GM21528 (cell line): ENCODE results near the gene VAV1.

Experiments
- ATAC-seq: cut with Tn5 transposase; IDR thresholded peaks from one replicate; pipeline ENCODE4 v1.9.1; 2021; ENCODE audit warnings: mild to moderate bottlenecking, moderate library complexity; ENCODE audit not compliant: unreplicated experiment, low FRiP score

Gene VAV1

DNA sequence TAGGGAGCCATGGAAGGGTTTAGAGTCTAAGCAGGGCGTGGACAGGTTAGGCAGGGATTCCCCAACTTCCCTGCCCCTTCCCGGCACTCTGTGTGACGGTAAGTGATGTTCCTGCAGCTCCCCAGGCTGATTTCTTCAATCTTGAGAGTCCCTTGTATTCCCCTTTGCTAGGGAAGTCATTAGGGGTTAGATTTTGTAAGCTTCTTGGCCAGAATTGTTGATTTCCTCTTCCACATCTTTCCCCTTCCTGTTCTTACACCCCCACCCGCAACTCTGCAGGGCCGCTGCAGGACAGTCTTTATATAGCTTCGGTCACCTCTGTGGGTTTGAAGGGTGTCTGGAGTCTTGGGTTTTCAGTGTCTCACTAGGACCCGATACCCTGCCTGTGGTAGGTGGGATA, 104.2 kb downstream of the VAV1 start:
- ATAC-seq: no peak

- ATAC-seq: no peak
Measured at GRCh38 chr19:6877766-6878165, 105.3 kb downstream of the VAV1 start.

DNA sequence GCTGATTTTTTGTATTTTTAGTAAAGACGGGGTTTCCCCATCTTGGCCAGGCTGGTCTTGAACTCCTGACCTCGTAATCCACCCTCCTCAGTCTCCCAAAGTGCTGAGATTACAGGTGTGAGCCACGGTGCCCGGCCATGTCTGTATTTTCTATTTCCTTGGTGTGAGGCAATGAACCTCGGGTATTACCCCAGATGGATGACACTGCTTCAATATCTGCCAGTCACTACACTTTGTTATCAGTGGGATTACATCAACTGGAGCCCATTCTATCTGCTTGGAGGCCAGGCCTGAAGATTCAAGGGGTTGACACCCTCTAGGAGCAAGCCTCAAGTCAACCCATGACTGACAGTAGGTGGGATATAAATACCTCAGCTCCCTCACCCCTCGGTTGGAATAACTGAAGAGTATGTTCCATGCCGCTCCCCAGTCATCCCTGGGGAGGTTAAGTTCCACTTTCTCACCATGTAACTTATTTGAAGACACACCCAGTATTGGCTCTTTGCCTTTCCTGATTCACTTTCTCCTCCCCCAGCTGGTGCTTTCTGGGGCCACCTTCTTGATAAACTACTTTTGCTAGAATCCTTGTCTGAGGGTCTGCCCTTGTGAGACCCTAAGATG, 113.9 kb downstream of the VAV1 start:
- ATAC-seq: no peak

DNA sequence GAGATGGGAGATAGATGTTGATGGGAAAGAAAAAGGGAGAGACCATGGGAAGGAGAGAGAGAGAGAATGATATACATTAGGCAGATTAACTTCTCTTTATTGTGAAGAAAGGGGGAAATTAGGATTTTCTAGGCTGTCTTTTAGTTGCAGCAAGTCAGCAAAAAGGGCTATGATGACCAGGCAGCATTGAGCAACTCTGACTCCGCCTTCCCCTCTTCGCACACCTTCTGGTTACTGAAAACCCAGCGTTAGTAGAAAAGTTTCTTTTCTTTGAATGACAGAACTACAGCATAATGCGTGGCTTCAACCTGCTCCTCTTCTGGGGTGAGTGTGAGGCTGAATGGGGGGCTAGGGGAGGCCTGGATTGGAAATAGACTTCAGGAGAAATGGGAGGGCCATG, 114.8 kb downstream of the VAV1 start, which contains the start of gene ADGRE1:
Gene ADGRE1, plus strand, starts transcription at position 264 of the 400 bp plus-strand sequence. Its CDS starts 30 bp downstream, at position 294.
- ATAC-seq: no peak

DNA sequence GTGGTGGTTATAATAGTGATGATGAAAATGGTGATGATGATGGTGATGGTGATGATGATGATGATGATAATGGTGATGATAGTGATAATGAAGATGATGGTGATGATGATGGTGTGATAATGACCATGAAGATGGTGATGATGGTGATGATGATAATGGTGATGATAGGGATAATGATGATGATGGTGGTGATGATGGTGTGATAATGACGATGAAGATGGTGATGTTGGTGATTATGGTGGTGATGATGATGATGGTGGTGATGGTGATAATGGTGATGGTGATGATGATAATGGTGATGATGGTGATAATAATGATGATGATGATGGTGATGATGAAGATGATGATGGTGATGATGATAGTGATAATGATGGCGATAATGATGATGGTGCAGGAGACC, 116.5 kb downstream of the VAV1 start:
- ATAC-seq: no peak

DNA sequence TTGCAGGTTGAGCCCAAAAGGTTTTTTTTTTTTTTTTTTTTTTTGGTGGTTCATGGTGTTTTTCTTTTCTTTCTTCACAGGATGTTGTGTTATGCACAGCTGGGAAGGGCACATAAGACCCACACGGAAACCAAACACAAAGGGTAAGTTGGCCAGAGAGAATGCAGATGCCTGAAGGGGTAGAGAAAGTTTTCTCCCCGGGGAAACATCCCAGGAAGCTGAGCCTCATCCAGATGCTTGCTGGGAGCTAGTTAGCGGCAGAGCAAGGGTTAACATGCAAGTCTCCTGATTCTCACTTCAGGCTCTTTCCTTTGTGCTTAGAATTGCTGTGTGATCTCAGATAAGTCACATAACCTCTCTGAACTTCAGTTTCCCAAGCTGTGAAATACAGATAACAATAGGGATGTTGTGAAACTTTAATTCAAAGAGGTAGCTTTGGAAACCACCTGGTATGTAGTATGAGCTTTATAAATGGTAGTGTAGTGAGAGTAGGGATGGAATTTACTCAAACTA, 117.9 kb downstream of the VAV1 start:
- no peak for ATAC-seq

DNA sequence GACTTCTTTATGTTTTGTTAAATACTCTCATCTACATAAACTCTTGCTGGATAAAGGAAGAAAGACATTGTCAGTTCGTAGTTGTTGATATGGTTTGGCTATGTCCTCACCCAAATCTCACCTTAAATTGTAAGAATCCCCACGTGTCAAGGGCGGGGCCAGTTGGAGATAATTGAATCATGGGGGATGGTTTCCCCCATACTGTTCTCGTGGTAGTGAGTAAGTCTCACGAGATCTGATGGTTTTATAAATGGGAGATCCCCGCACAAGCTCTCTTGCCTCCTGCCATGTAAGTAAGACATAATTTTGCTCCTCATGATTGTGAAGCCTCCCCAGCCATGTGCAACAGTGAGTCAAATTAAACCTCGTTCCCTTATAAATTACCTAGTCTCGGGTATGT, 118.4 kb downstream of the VAV1 start:
- no peak for ATAC-seq

GRCh38 chr19:6891761-6892385, 119.4 kb downstream of the VAV1 start:
- ATAC-seq: no peak

GRCh38 chr19:6894313-6894712, 121.8 kb downstream of the VAV1 start:
- ATAC-seq: no peak

- ATAC-seq: no peak
Measured at GRCh38 chr19:6903446-6903845, 130.9 kb downstream of the VAV1 start.

DNA sequence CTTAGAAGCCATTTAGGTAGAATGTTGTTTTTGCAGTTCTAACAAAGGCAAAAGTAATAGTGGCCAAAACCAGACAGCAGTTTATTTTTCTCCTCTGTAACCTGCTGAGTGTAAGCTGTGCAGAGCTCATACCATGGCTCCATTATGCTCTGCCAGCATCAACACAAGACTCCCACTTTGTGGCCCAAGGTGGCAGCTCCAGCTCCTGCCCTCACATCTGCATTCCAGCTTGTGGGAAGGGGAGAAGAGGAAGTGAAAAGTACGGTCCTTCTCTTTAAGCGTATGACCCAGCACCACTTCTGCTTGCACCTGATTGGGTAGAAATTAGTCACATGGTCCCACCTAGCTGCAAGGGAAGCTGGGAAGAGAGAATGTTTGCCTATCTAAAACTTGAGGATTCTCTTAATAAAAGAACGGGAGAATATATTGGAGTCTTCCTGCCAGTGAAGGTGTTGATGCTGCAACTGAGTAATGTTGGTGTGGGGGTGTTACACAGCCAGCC, 134.1 kb downstream of the VAV1 start:
- no peak for ATAC-seq
